ENCODE measurements around the gene OR6B1. TPM values are rescaled to one million over a fixed set of nuclear protein-coding genes. Genes with fewer than 3 reads are reported as not detected.
"Not testable (repeated sequence)": the region's sequence is repeated elsewhere in the genome, so short reads cannot be mapped to it uniquely, and the experiment has no call there.

Gene OR6B1
- polyA plus RNA-seq, 1 donor (not counting 4 experiments of a cell fraction or from before 2014, with no cell fraction given) = not detected

DNA sequence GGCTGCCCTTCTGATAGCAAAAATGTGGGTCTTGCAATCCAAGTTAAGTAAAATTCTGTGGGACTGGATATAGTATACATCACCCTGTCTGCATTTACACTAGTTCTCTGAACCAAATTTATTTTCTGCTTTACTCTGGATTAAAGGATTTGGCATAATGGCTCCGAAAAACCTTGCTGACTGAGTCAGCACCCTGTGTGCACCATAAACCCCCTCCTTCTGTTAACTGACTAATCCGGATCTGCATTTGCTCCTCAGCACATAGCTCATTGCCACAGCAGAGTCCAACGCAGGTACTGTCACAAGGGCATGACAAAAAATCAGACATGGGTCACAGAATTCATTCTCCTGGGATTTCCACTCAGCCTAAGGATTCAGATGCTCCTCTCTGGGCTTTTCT lies 50.0 kb downstream of the OR6B1 start:
- dilution Hi-C loops (cut with MboI; ENCODE audit: extremely low pct_ligation_motif_present, low sequenced_read_pairs) = no loop called here
- Histone ChIP-seq H3K27me3 (ENCODE audit: control insufficient read depth, extremely low read depth, insufficient read depth, low read length) (no peaks in the 10 kb centered on the region), H3K9me1 (ENCODE audit: control insufficient read depth, extremely low read depth, insufficient read depth, low read length) (no peaks in the 10 kb centered on the region), H3K4me3 (ENCODE audit: control insufficient read depth in 2 of 3, extremely low read depth in 1 of 3, insufficient read depth in 2 of 3, low read depth in 1 of 3, low read length in 3 of 3) (no peak overlapping the region), H4K20me1 (ENCODE audit: control insufficient read depth, extremely low read depth, insufficient read depth, low read length) (no peaks in the 10 kb centered on the region), H3K36me3 (ENCODE audit: control insufficient read depth in 2 of 2, extremely low read depth in 1 of 2, insufficient read depth in 2 of 2, low read length in 2 of 2) (no peaks in the 10 kb centered on the region), H2AFZ (ENCODE audit: control insufficient read depth, low read length) (no peak overlapping the region), H3K9ac (ENCODE audit: control insufficient read depth, extremely low read depth, insufficient read depth, low read length) (no peak overlapping the region), H3K4me1 (ENCODE audit: control insufficient read depth, extremely low read depth, insufficient read depth, low read length) (no peaks in the 10 kb centered on the region), H3K4me2 (ENCODE audit: control insufficient read depth, extremely low read depth, insufficient read depth, low read depth, low read length) (no peak overlapping the region), H3K79me2 (ENCODE audit: control insufficient read depth, insufficient read depth, low read length) (no peaks in the 10 kb centered on the region), H3K27ac (ENCODE audit: control insufficient read depth, insufficient read depth, low read length) (no peak overlapping the region), H3K9me3 (ENCODE audit: control insufficient read depth, low read depth, low read length) (no peaks in the 10 kb centered on the region)
- TF ChIP-seq, protein P1, sequence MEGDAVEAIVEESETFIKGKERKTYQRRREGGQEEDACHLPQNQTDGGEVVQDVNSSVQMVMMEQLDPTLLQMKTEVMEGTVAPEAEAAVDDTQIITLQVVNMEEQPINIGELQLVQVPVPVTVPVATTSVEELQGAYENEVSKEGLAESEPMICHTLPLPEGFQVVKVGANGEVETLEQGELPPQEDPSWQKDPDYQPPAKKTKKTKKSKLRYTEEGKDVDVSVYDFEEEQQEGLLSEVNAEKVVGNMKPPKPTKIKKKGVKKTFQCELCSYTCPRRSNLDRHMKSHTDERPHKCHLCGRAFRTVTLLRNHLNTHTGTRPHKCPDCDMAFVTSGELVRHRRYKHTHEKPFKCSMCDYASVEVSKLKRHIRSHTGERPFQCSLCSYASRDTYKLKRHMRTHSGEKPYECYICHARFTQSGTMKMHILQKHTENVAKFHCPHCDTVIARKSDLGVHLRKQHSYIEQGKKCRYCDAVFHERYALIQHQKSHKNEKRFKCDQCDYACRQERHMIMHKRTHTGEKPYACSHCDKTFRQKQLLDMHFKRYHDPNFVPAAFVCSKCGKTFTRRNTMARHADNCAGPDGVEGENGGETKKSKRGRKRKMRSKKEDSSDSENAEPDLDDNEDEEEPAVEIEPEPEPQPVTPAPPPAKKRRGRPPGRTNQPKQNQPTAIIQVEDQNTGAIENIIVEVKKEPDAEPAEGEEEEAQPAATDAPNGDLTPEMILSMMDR (optimal IDR thresholded peaks at IDR 0.05 in 1 of 3, IDR thresholded peaks at IDR 0.05 in 1 of 3, conservative IDR thresholded peaks at IDR 0.05 in 1 of 3; ENCODE audit: extremely low read depth in 1 of 3, insufficient read depth in 2 of 3, low read length in 3 of 3) = no peak
- TF ChIP-seq EZH2 (IDR thresholded peaks at IDR 0.05; ENCODE audit: low read length) = no peak
- DNase-seq (ENCODE audit: low read depth, low spot score) = no peak
- FAIRE-seq = no peak

DNA sequence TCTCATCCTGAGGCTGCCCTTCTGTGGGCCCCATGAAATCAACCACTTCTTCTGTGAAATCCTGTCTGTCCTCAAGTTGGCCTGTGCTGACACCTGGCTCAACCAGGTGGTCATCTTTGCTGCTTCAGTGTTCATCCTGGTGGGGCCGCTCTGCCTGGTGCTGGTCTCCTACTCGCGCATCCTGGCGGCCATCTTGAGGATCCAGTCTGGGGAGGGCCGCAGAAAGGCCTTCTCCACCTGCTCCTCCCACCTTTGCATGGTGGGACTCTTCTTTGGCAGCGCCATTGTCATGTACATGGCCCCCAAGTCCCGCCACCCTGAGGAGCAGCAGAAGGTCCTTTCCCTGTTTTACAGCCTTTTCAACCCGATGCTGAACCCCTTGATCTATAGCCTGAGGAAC lies 50.8 kb downstream of the OR6B1 start:
- FAIRE-seq = not testable (repeated sequence)

DNA sequence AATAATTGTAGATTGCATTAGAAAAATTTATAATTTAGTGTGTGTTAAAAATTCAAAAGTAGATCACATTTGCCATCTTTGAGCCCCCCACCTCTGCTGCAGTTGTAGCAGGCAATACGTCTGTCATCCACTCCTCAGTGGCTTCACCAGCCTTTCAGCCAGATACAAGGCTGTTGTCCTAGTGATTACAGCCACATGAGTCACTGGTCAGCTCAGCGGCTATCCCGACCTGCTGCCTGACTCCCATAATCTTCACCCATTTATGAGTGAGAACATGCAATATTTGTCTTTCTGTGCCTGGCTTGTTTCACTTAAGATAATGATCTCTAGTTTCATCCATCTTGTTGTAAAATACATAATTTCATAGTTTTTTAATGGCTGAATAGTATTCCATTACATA lies 57.8 kb downstream of the OR6B1 start:
- no peak for DNase-seq (ENCODE audit: low read depth, low spot score)
- Histone ChIP-seq H3K27me3 (ENCODE audit: control insufficient read depth, extremely low read depth, insufficient read depth, low read length) (no peaks in the 10 kb centered on the region), H2AFZ (ENCODE audit: control insufficient read depth, low read length) (no peak overlapping the region), H3K36me3 (ENCODE audit: control insufficient read depth in 2 of 2, extremely low read depth in 1 of 2, insufficient read depth in 2 of 2, low read length in 2 of 2) (no peaks in the 10 kb centered on the region), H3K4me1 (ENCODE audit: control insufficient read depth, extremely low read depth, insufficient read depth, low read length) (no peaks in the 10 kb centered on the region), H3K9me3 (ENCODE audit: control insufficient read depth, low read depth, low read length) (no peaks in the 10 kb centered on the region), H3K79me2 (ENCODE audit: control insufficient read depth, insufficient read depth, low read length) (no peaks in the 10 kb centered on the region), H3K27ac (ENCODE audit: control insufficient read depth, insufficient read depth, low read length) (no peak overlapping the region), H4K20me1 (ENCODE audit: control insufficient read depth, extremely low read depth, insufficient read depth, low read length) (no peaks in the 10 kb centered on the region), H3K4me3 (ENCODE audit: control insufficient read depth in 2 of 3, extremely low read depth in 1 of 3, insufficient read depth in 2 of 3, low read depth in 1 of 3, low read length in 3 of 3) (no peak overlapping the region), H3K9ac (ENCODE audit: control insufficient read depth, extremely low read depth, insufficient read depth, low read length) (no peak overlapping the region), H3K9me1 (ENCODE audit: control insufficient read depth, extremely low read depth, insufficient read depth, low read length) (no peaks in the 10 kb centered on the region), H3K4me2 (ENCODE audit: control insufficient read depth, extremely low read depth, insufficient read depth, low read depth, low read length) (no peak overlapping the region)
- dilution Hi-C loops (cut with MboI; ENCODE audit: extremely low pct_ligation_motif_present, low sequenced_read_pairs) = no loop called here
- TF ChIP-seq, protein P1 (optimal IDR thresholded peaks at IDR 0.05 in 1 of 3, IDR thresholded peaks at IDR 0.05 in 1 of 3, conservative IDR thresholded peaks at IDR 0.05 in 1 of 3; ENCODE audit: extremely low read depth in 1 of 3, insufficient read depth in 2 of 3, low read length in 3 of 3) = no peak
- no peak for TF ChIP-seq EZH2 (IDR thresholded peaks at IDR 0.05; ENCODE audit: low read length)
- FAIRE-seq = no peak

More for the DNA sequence above, 50.8 kb downstream of the OR6B1 start:
- DNase-seq (ENCODE audit: low read depth, low spot score); dilution Hi-C loops (cut with MboI; ENCODE audit: extremely low pct_ligation_motif_present, low sequenced_read_pairs); H3K4me2 ChIP-seq (ENCODE audit: control insufficient read depth, extremely low read depth, insufficient read depth, low read depth, low read length); H3K9ac ChIP-seq (ENCODE audit: control insufficient read depth, extremely low read depth, insufficient read depth, low read length); H3K9me3 ChIP-seq (ENCODE audit: control insufficient read depth, low read depth, low read length); H3K27me3 ChIP-seq (ENCODE audit: control insufficient read depth, extremely low read depth, insufficient read depth, low read length); H3K9me1 ChIP-seq (ENCODE audit: control insufficient read depth, extremely low read depth, insufficient read depth, low read length); H3K27ac ChIP-seq (ENCODE audit: control insufficient read depth, insufficient read depth, low read length); H2AFZ ChIP-seq (ENCODE audit: control insufficient read depth, low read length); H3K4me3 ChIP-seq (ENCODE audit: control insufficient read depth in 2 of 3, extremely low read depth in 1 of 3, insufficient read depth in 2 of 3, low read depth in 1 of 3, low read length in 3 of 3); H4K20me1 ChIP-seq (ENCODE audit: control insufficient read depth, extremely low read depth, insufficient read depth, low read length); H3K36me3 ChIP-seq (ENCODE audit: control insufficient read depth in 2 of 2, extremely low read depth in 1 of 2, insufficient read depth in 2 of 2, low read length in 2 of 2); H3K79me2 ChIP-seq (ENCODE audit: control insufficient read depth, insufficient read depth, low read length); H3K4me1 ChIP-seq (ENCODE audit: control insufficient read depth, extremely low read depth, insufficient read depth, low read length): not testable (repeated sequence)

Measured in keratinocyte (primary cell).